ENCODE measurements around the gene PCDHGB7. TPM values are rescaled to one million over a fixed set of nuclear protein-coding genes. Genes with fewer than 3 reads are reported as not detected.

PCDHGB7 gene
- total RNA-seq, 1 donor from 2014 or later: 10.2 TPM

GRCh38 chr5:141419074-141419880 is 1.8 kb downstream of the PCDHGB7 start:
- intact Hi-C loops (cut with DNase I): loop anchor here (5.0 kb wide), 1 partner anchor 143 kb away; no protein-coding TSS in a partner anchor
- Histone ChIP-seq H3K27me3 (no peaks in the 10 kb centered on the region), H3K4me1 (no peaks in the 10 kb centered on the region), H3K9me3 (peaks cover 96 to 100% of the 10 kb centered on the region in 2 donors), H3K27ac (no peak overlapping the region), H3K4me3 (peak overlapping the region in 1 of 2 donors; percentile 40), H3K36me3 (peaks cover 0 to 3% of the 10 kb centered on the region in 2 donors)
- DNase-seq (ENCODE audit: low spot score in 2 of 2): no peak
- no peak for TF ChIP-seq CTCF (IDR thresholded peaks at IDR 0.05)

DNA sequence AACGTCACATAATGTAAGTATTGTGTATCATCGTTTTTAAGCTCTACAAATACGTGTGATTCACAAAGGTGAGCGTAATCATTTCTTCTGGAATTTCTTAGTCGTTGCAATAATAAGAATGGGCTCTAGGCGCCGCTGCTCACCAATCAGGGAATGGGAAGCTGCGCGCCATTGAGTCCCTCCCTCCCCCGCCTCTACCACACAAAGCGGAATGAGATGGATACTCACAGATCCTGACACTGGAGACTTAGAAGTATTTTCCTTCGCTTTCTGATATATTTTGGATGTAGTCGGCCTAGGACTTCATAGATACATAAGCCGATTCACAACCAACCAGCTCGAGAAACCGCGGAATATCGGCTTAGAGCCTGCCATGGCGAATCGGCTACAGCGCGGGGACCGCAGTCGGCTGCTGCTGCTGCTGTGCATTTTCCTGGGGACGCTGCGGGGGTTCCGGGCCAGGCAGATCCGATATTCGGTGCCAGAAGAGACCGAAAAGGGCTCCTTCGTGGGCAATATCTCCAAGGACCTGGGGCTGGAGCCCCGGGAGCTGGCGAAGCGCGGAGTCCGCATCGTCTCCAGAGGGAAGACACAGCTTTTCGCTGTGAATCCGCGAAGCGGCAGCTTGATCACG is 3.5 kb downstream of the PCDHGB7 start, which contains the start of gene PCDHGA11:
Gene PCDHGA11, plus strand, starts transcription at position 197 of the 634 bp plus-strand sequence. Its CDS starts 177 bp downstream, at position 374.
- no peak for DNase-seq (ENCODE audit: low spot score in 2 of 2)
- Histone ChIP-seq H3K27ac (no peak within 1 kb of the TSS), H3K36me3 (peaks cover 1 to 3% of the 10 kb centered on the region in 2 donors), H3K4me3 (peak within 1 kb of the TSS; percentile 40 to 44), H3K4me1 (no peaks in the 10 kb centered on the region), H3K9me3 (peaks cover 97 to 100% of the 10 kb centered on the region in 2 donors), H3K27me3 (no peaks in the 10 kb centered on the region)
- intact Hi-C loops (cut with DNase I): loop anchor here (5.0 kb wide), 1 partner anchor 106 kb away; no protein-coding TSS in a partner anchor
- TF ChIP-seq CTCF (IDR thresholded peaks at IDR 0.05): peak in 1 of 3 experiments; percentile 26

- Histone ChIP-seq H3K9me3 (peaks cover 97 to 100% of the 10 kb centered on the region in 2 donors), H3K27me3 (no peaks in the 10 kb centered on the region), H3K27ac (no peak overlapping the region), H3K4me1 (no peaks in the 10 kb centered on the region), H3K36me3 (peaks cover 3% of the 10 kb centered on the region in 2 donors), H3K4me3 (peak overlapping the region; percentile 32 to 44)
- intact Hi-C loops (cut with DNase I): loop anchor here (5.0 kb wide), 1 partner anchor 106 kb away; no protein-coding TSS in a partner anchor
- TF ChIP-seq CTCF (IDR thresholded peaks at IDR 0.05): no peak
- DNase-seq (ENCODE audit: low spot score in 2 of 2): no peak
Observed at GRCh38 chr5:141421489-141421855, 4.0 kb downstream of the PCDHGB7 start.

GRCh38 chr5:141422742-141423291 is 5.3 kb downstream of the PCDHGB7 start:
- Histone ChIP-seq H3K4me3 (no peak overlapping the region), H3K4me1 (no peaks in the 10 kb centered on the region), H3K27ac (no peak overlapping the region), H3K9me3 (peaks cover 97 to 100% of the 10 kb centered on the region in 2 donors), H3K27me3 (no peaks in the 10 kb centered on the region), H3K36me3 (peaks cover 3% of the 10 kb centered on the region in 2 donors)
- DNase-seq (ENCODE audit: low spot score in 2 of 2): no peak
- intact Hi-C loops (cut with DNase I): loop anchor here (5.0 kb wide), 1 partner anchor 104 kb away; no protein-coding TSS in a partner anchor
- no peak for TF ChIP-seq CTCF (IDR thresholded peaks at IDR 0.05)

- peak overlapping the region in 1 of 2 donors; percentile 35 for H3K4me3 ChIP-seq
- peaks cover 0 to 3% of the 10 kb centered on the region in 2 donors for H3K36me3 ChIP-seq
- intact Hi-C loops (cut with DNase I): no loop called here
- no peak for DNase-seq (ENCODE audit: low spot score in 2 of 2)
- no peak overlapping the region for H3K27ac ChIP-seq
- H3K4me1 ChIP-seq: no peaks in the 10 kb centered on the region
- no peaks in the 10 kb centered on the region for H3K27me3 ChIP-seq
- TF ChIP-seq CTCF (IDR thresholded peaks at IDR 0.05): no peak
- peaks cover 97 to 100% of the 10 kb centered on the region in 2 donors for H3K9me3 ChIP-seq
Observed at GRCh38 chr5:141427783-141428426, 10.4 kb downstream of the PCDHGB7 start.

All from ascending aorta (tissue), 2 donors.